B cell (primary cell): Measurements from ENCODE around the gene SUV39H2. TPM values are rescaled to one million over a fixed set of nuclear protein-coding genes. Genes with fewer than 3 reads are reported as not detected.
A peak's percentile ranks its signal among the peaks of the same experiment; 100 is the strongest.

Experiments used
- ATAC-seq: fragments of 200-7000 bp; cut with Tn5 transposase; one replicate; pipeline ENCODE4 v1.10.0; 2021; ENCODE audit warnings: low read depth, mild to moderate bottlenecking, moderate number of reproducible peaks, moderate library complexity
- CTCF ChIA-PET: fragments of 350-600 bp; sonication (Branson Sonifier 250); formaldehyde crosslinking; loops from one replicate; lab custom pipeline; 2021; ENCODE audit warnings: antibody characterized with exemption, inconsistent platforms; lab: Charles Lee
- POLR2A ChIA-PET: fragments of 350-600 bp; sonication (Branson Sonifier 250); formaldehyde crosslinking; loops from one replicate; lab custom pipeline; 2021; ENCODE audit warnings: antibody characterized with exemption; lab: Charles Lee
- DNase-seq: peaks from one replicate; pipeline ENCODE4 v3.0.0; 2013
- H2AFZ ChIP-seq: 2 replicates; pipeline ENCODE4 v1.6.1; 2012; ENCODE audit warnings: mild to moderate bottlenecking, low read depth, low read length; ENCODE audit not compliant: insufficient read depth, poor library complexity, severe bottlenecking
- H3K27ac ChIP-seq, 2 donors: 1 replicate in 1 of 2; 2 replicates in 1 of 2; pipeline ENCODE4 v1.5.1; 2012 to 2013; ENCODE audit warnings: low read length in 2 of 2, mild to moderate bottlenecking in 2 of 2, moderate library complexity in 1 of 2
- H3K27me3 ChIP-seq, 4 experiments: fragments of 200-600 bp in 1 of 4; sonication (generic) in 1 of 4; replicated peaks in 1 of 4; 1 replicate in 2 of 4; 2 replicates in 2 of 4; pipeline versions ENCODE4 v1.6.1 to v1.7.0; 2013 to 2016; ENCODE audit warnings: low read length in 3 of 4, mild to moderate bottlenecking in 2 of 4, mixed read lengths in 1 of 4, moderate library complexity in 1 of 4; ENCODE audit not compliant: insufficient read depth in 4 of 4, control insufficient read depth in 3 of 4; ENCODE audit errors: control extremely low read depth in 1 of 4
- H3K36me3 ChIP-seq, 2 experiments: replicated peaks in 1 of 2; 1 replicate in 1 of 2; 2 replicates in 1 of 2; pipeline versions ENCODE4 v1.6.1 to v1.7.1; 2013; ENCODE audit warnings: low read length in 1 of 2; ENCODE audit not compliant: insufficient read depth in 2 of 2, control insufficient read depth in 1 of 2; ENCODE audit errors: control extremely low read depth in 1 of 2, extremely low read depth in 1 of 2
- H3K4me1 ChIP-seq, 2 donors: fragments of 200-600 bp in 1 of 2; sonication (generic) in 1 of 2; 1 replicate in 1 of 2; 2 replicates in 1 of 2; pipeline versions ENCODE4 v1.5.1 to v1.6.1; 2013 to 2017; ENCODE audit warnings: low read length in 2 of 2; ENCODE audit not compliant: control insufficient read depth in 2 of 2, insufficient read depth in 2 of 2
- H3K4me2 ChIP-seq: replicated peaks from 2 replicates; pipeline ENCODE3; 2012; ENCODE audit warnings: mild to moderate bottlenecking, low read depth, low read length; ENCODE audit not compliant: poor library complexity, severe bottlenecking
- H3K4me3 ChIP-seq, 5 experiments: fragments of 200-600 bp in 1 of 5; sonication (generic) in 1 of 5; 1 replicate in 3 of 5; 2 replicates in 2 of 5; pipeline versions ENCODE4 v1.5.1 to v1.7.0; 2011 to 2016; ENCODE audit warnings: low read length in 4 of 5, mild to moderate bottlenecking in 4 of 5, low read depth in 2 of 5, control low read depth in 1 of 5, moderate library complexity in 1 of 5; ENCODE audit not compliant: insufficient read depth in 1 of 5; ENCODE audit errors: control extremely low read depth in 1 of 5, extremely low read depth in 1 of 5
- H3K79me2 ChIP-seq: fragments of 200-600 bp; sonication (generic); one replicate; pipeline ENCODE4 v1.6.0; 2016; ENCODE audit warnings: low read length; ENCODE audit not compliant: control insufficient read depth, insufficient read depth
- H3K9ac ChIP-seq: fragments of 200-600 bp; sonication (generic); 2 replicates; pipeline ENCODE4 v1.6.1; 2017; ENCODE audit warnings: mild to moderate bottlenecking, low read length, moderate library complexity
- H3K9me3 ChIP-seq, 3 donors: one replicate each; pipeline versions ENCODE4 v1.6.1 to v1.7.1; 2013; ENCODE audit warnings: low read length in 2 of 3; ENCODE audit not compliant: control insufficient read depth in 2 of 3, insufficient read depth in 1 of 3; ENCODE audit errors: control extremely low read depth in 1 of 3
- H4K20me1 ChIP-seq: 2 replicates; pipeline ENCODE4 v1.6.0; 2012; ENCODE audit warnings: mild to moderate bottlenecking, low read length; ENCODE audit not compliant: insufficient read depth, control insufficient read depth, poor library complexity, severe bottlenecking
- H3K27ac Mint-ChIP-seq: one replicate; pipeline ENCODE4 v1.8.0; 2021; ENCODE audit warnings: mixed read lengths
- H3K27me3 Mint-ChIP-seq: one replicate; pipeline ENCODE4 v1.8.0; 2021; ENCODE audit warnings: mixed read lengths
- H3K4me1 Mint-ChIP-seq: one replicate; pipeline ENCODE4 v1.8.0; 2021; ENCODE audit warnings: mixed read lengths
- H3K4me3 Mint-ChIP-seq: one replicate; pipeline ENCODE4 v1.8.0; 2021; ENCODE audit warnings: mixed read lengths
- H3K9me3 Mint-ChIP-seq: one replicate; pipeline ENCODE4 v1.8.0; 2022; ENCODE audit warnings: mixed read lengths; ENCODE audit not compliant: insufficient read depth
- CTCF ChIP-seq: fragments of 200-600 bp; IDR thresholded peaks from one replicate; pipeline ENCODE4 v1.8.0; 2022; ENCODE audit warnings: antibody characterized with exemption, mild to moderate bottlenecking
- EZH2 ChIP-seq: IDR thresholded peaks from 2 replicates; pipeline ENCODE4 v1.6.1; 2012; ENCODE audit warnings: borderline replicate concordance, low read depth, mild to moderate bottlenecking, moderate library complexity, low read length; ENCODE audit not compliant: insufficient read depth, poor library complexity, severe bottlenecking
- WGBS: methylation state at CpG from one replicate; pipeline ENCODE4 v1.1.5; 2013; ENCODE audit warnings: missing lambda C conversion rate; ENCODE audit not compliant: insufficient coverage; 5-methylcytosine and 5-hydroxymethylcytosine counted together
- intact Hi-C: fragments of 100-400 bp; cut with micrococcal nuclease; formaldehyde crosslinking; loops from one replicate; pipeline ENCODE4 v1.10.0; 2022
- polyA plus RNA-seq: library from polyadenylated mRNA; depleted of rRNA; stranded (reverse); fragments of >200 nt; gene quantifications from 2 replicates; pipeline ENCODE4 v1.2.3, GENCODE V29; 2012
- total RNA-seq, 2 donors: library from RNA; stranded (reverse); fragments of 120-200 nt in 1 of 2; gene quantifications; 1 replicate in 1 of 2; 2 replicates in 1 of 2; pipeline versions ENCODE4 v1.2.3 to v1.2.4, GENCODE V29; 2013 to 2022

Gene SUV39H2
- total and polyA plus RNA-seq, 2 donors (not counting 1 experiment from before 2014, with no cell fraction given), result 0.73 to 3.2 TPM

GRCh38 chr10:14953424-14954000 is 74.8 kb downstream of the SUV39H2 start:
- Histone ChIP-seq H3K27ac (peak overlapping the region; percentile 87 to 89), H3K4me2 (peak overlapping the region; percentile 86), H3K9ac (peak overlapping the region; percentile 70), H3K9me3 (no peaks in the 10 kb centered on the region), H2AFZ (peak overlapping the region; percentile 73), H3K27me3 (no peaks in the 10 kb centered on the region), H3K36me3 (peaks cover 0 to 20% of the 10 kb centered on the region in 2 experiments), H3K79me2 (peaks cover 51% of the 10 kb centered on the region), H4K20me1 (peaks cover 28% of the 10 kb centered on the region), H3K4me1 (peaks cover 40 to 57% of the 10 kb centered on the region in 2 donors), H3K4me3 (peak overlapping the region; percentile 74 to 89 (median 77))
- Mint-ChIP-seq H3K27me3 (no peaks in the 10 kb centered on the region), H3K4me3 (peak overlapping the region; percentile 96), H3K27ac (peak overlapping the region; percentile 97), H3K9me3 (no peaks in the 10 kb centered on the region), H3K4me1 (peaks cover 56% of the 10 kb centered on the region)
- ATAC-seq (peak; percentile 22), DNase-seq (no peak)
- TF ChIP-seq CTCF (no peak), EZH2 (no peak)
- WGBS, result 0% methylated on average over 32 of the region's 32 CpGs
- intact Hi-C loops, result loop anchor here (2.0 to 5.0 kb wide), 4 partner anchors 27 to 345 kb away; no protein-coding TSS in a partner anchor
- CTCF ChIA-PET, result interaction anchor here (0.6 to 1.6 kb wide), 8 partner anchors 18 to 455 kb away, joined by 3 to 5 read pairs (median 3); no protein-coding TSS in a partner anchor
- POLR2A ChIA-PET, result interaction anchor here (0.6 to 2.0 kb wide), 5 partner anchors 9 to 116 kb away, joined by 3 to 9 read pairs (median 6); partner anchors contain the start of genes CDNF, HSPA14, MSANTD7 and SUV39H2

Other genes with a start within 250 kb of the SUV39H2 start
- 318 and 347 TPM in 2 replicates for gene FAM107B, start 104.0 kb upstream of the SUV39H2 start, total RNA-seq
- 31.9 and 60.6 TPM in 2 replicates for gene FAM107B, start 104.0 kb upstream of the SUV39H2 start, polyA plus RNA-seq
- gene CDNF, start 40.8 kb upstream of the SUV39H2 start, total RNA-seq, result 1.4 and 1.6 TPM in 2 replicates
- gene CDNF, start 40.8 kb upstream of the SUV39H2 start, polyA plus RNA-seq, result 1.8 and 2.1 TPM in 2 replicates
- 12.5 and 12.8 TPM in 2 replicates for gene HSPA14, start 40.6 kb upstream of the SUV39H2 start, total RNA-seq
- gene HSPA14, start 40.6 kb upstream of the SUV39H2 start, polyA plus RNA-seq, result 10.8 and 19.4 TPM in 2 replicates
- 12.9 and 15.2 TPM in 2 replicates for gene MSANTD7, start 40.6 kb upstream of the SUV39H2 start, total RNA-seq
- 6.2 and 6.8 TPM in 2 replicates for gene MSANTD7, start 40.6 kb upstream of the SUV39H2 start, polyA plus RNA-seq
- gene DCLRE1C, start 75.2 kb downstream of the SUV39H2 start, total RNA-seq, result 58.8 and 61.8 TPM in 2 replicates
- gene DCLRE1C, start 75.2 kb downstream of the SUV39H2 start, polyA plus RNA-seq, result 20.5 and 24.0 TPM in 2 replicates
- 0.69 TPM in 1 of 2 replicates, not detected in the other for gene MEIG1, start 80.5 kb downstream of the SUV39H2 start, total RNA-seq
- gene MEIG1, start 80.5 kb downstream of the SUV39H2 start, polyA plus RNA-seq, result not detected in 2 replicates
- gene OLAH, start 165.1 kb downstream of the SUV39H2 start, total RNA-seq, result not detected in 2 replicates
- not detected in 2 replicates for gene OLAH, start 165.1 kb downstream of the SUV39H2 start, polyA plus RNA-seq
- gene ACBD7, start 209.9 kb downstream of the SUV39H2 start, total RNA-seq, result 0.54 and 1.3 TPM in 2 replicates
- gene ACBD7, start 209.9 kb downstream of the SUV39H2 start, polyA plus RNA-seq, result 0.09 and 0.35 TPM in 2 replicates
- gene RPP38, start 218.5 kb downstream of the SUV39H2 start, total RNA-seq, result 24.5 and 24.8 TPM in 2 replicates
- gene RPP38, start 218.5 kb downstream of the SUV39H2 start, polyA plus RNA-seq, result 12.7 and 14.4 TPM in 2 replicates